Measurements from ENCODE around the gene GAPVD1. TPM values are rescaled to one million over a fixed set of nuclear protein-coding genes. Genes with fewer than 3 reads are reported as not detected.
A peak's percentile ranks its signal among the peaks of the same experiment; 100 is the strongest.

GAPVD1 gene
- total RNA-seq, 1 experiment from 2014 or later: 39.5 TPM

- Histone ChIP-seq H3K56ac (ENCODE audit: insufficient read length, low read depth, low read length) (no peak overlapping the region), H3K27me3 (ENCODE audit: insufficient read depth, low read length) (no peaks in the 10 kb centered on the region), H3K9ac (ENCODE audit: extremely low read depth, insufficient read length, low read length) (no peak overlapping the region), H3K4me1 (ENCODE audit: insufficient read depth, low read length) (no peaks in the 10 kb centered on the region), H4K20me1 (ENCODE audit: control insufficient read depth, insufficient read depth, insufficient read length) (no peaks in the 10 kb centered on the region), H2AFZ (ENCODE audit: low read length) (no peak overlapping the region), H3K4me2 (ENCODE audit: insufficient read depth, insufficient read length, low read length) (no peak overlapping the region), H3K27ac (ENCODE audit: insufficient read length, low read depth, low read length) (no peak overlapping the region), H3K9me3 (ENCODE audit: control insufficient read depth, low read depth, low read length) (no peaks in the 10 kb centered on the region), H2BK120ac (ENCODE audit: low read depth, low read length, poor library complexity, severe bottlenecking) (no peak overlapping the region), H3K79me1 (ENCODE audit: insufficient read depth, low read depth, low read length, poor library complexity, severe bottlenecking) (no peaks in the 10 kb centered on the region), H2BK15ac (ENCODE audit: low read depth, low read length) (no peak overlapping the region), H3K23ac (ENCODE audit: insufficient read length, low read depth, low read length) (no peak overlapping the region), H3K18ac (ENCODE audit: insufficient read length, low read depth, low read length) (no peak overlapping the region), H2BK5ac (ENCODE audit: insufficient read length, low read length) (no peak overlapping the region), H3T11ph (ENCODE audit: low read length) (no peak overlapping the region), H2BK20ac (ENCODE audit: low read depth, low read length, poor library complexity, severe bottlenecking) (no peak overlapping the region), H2BK12ac (ENCODE audit: insufficient read length, low read depth, low read length) (no peak overlapping the region), H3K14ac (ENCODE audit: insufficient read depth, low read length) (no peak overlapping the region), H3K23me2 (ENCODE audit: insufficient read length, low read depth, low read length, poor library complexity, severe bottlenecking) (no peaks in the 10 kb centered on the region), H3K79me2 (ENCODE audit: insufficient read depth, low read length) (no peaks in the 10 kb centered on the region), H4K91ac (ENCODE audit: insufficient read length, low read depth, low read length) (no peak overlapping the region), H2AK5ac (ENCODE audit: insufficient read length, low read length) (no peak overlapping the region), H4K8ac (replicated peaks; ENCODE audit: insufficient read length, low read depth, low read length) (no peak overlapping the region), H4K5ac (ENCODE audit: insufficient read length, low read depth, low read length) (no peak overlapping the region), H3K4ac (ENCODE audit: low read depth, low read length) (no peak overlapping the region)
- H3K27me3 Mint-ChIP-seq (ENCODE audit: low read depth): no peaks in the 10 kb centered on the region
- DNase-seq: peak; percentile 34
- H3K36me3 Mint-ChIP-seq (ENCODE audit: insufficient read depth in 1 of 3, low read depth in 3 of 3): no peaks in the 10 kb centered on the region; a peak in 1 of 7 replicates
- peaks cover 3 to 6% of the 10 kb centered on the region in 2 experiments; a peak in 3 of 4 replicates for H3K4me1 Mint-ChIP-seq
- no peak overlapping the region for H3K4me3 Mint-ChIP-seq
- WGBS (ENCODE audit: extremely low coverage, insufficient read length, low lambda C conversion rate): no CpG with 5 or more reads among the region's 12 CpGs
- no peaks in the 10 kb centered on the region for H3K9me3 Mint-ChIP-seq
- no peak for TF ChIP-seq CTCF (conservative IDR thresholded peaks at IDR 0.05)
- no peak overlapping the region for H3K27ac Mint-ChIP-seq
These were observed 137.5 kb downstream of the GAPVD1 start for GRCh38 chr9:125399165-125399564.

Data from H9 (cell line).